NCI-H1436 treated with DMSO at 0.1 percent for 48 hours (cell line): Measurements from ENCODE around the gene LY9.

Source experiments
- DNase-seq: peaks from one replicate; lab custom pipeline; 2025; lab: John Stamatoyannopoulos, UW

LY9 gene

GRCh38 chr1:160801836-160802580 lies 6.0 kb downstream of the LY9 start:
- no peak for DNase-seq

GRCh38 chr1:160806109-160806665 lies 10.2 kb downstream of the LY9 start:
- DNase-seq = no peak

- DNase-seq = no peak
Measured at GRCh38 chr1:160806784-160807183, 10.8 kb downstream of the LY9 start.

- no peak for DNase-seq
Measured at GRCh38 chr1:160807247-160807646, 11.3 kb downstream of the LY9 start.

GRCh38 chr1:160807738-160808137 lies 11.8 kb downstream of the LY9 start:
- DNase-seq = no peak

GRCh38 chr1:160808289-160808688 lies 12.3 kb downstream of the LY9 start:
- DNase-seq = no peak

GRCh38 chr1:160810486-160810885 lies 14.5 kb downstream of the LY9 start:
- DNase-seq = no peak

- no peak for DNase-seq
Measured at GRCh38 chr1:160811147-160811546, 15.2 kb downstream of the LY9 start.

- no peak for DNase-seq
Measured at GRCh38 chr1:160813215-160813614, 17.2 kb downstream of the LY9 start.

- no peak for DNase-seq
Measured at GRCh38 chr1:160814316-160814715, 18.3 kb downstream of the LY9 start.

- no peak for DNase-seq
Measured at GRCh38 chr1:160814856-160815255, 18.9 kb downstream of the LY9 start.

GRCh38 chr1:160818207-160818937 lies 22.4 kb downstream of the LY9 start:
- no peak for DNase-seq

- DNase-seq = no peak
Measured at GRCh38 chr1:160819186-160819585, 23.2 kb downstream of the LY9 start.

GRCh38 chr1:160821627-160822026 lies 25.7 kb downstream of the LY9 start:
- no peak for DNase-seq

GRCh38 chr1:160823296-160823695 lies 27.3 kb downstream of the LY9 start:
- DNase-seq = no peak

GRCh38 chr1:160826546-160826945 lies 30.6 kb downstream of the LY9 start:
- no peak for DNase-seq

- DNase-seq = no peak
Measured at GRCh38 chr1:160827418-160827817, 31.4 kb downstream of the LY9 start.

- no peak for DNase-seq
Measured at GRCh38 chr1:160829766-160830165, 33.8 kb downstream of the LY9 start.

- no peak for DNase-seq
Measured at GRCh38 chr1:160830321-160831153, 34.6 kb downstream of the LY9 start.

GRCh38 chr1:160834945-160835565 lies 39.1 kb downstream of the LY9 start:
- no peak for DNase-seq

- DNase-seq = no peak
Measured at GRCh38 chr1:160835751-160836150, 39.8 kb downstream of the LY9 start.

- no peak for DNase-seq
Measured at GRCh38 chr1:160836561-160836960, 40.6 kb downstream of the LY9 start.
